Memory B cell (primary cell): ENCODE results near the gene SMIM24.

Experiments
- ATAC-seq: fragments of 150-1000 bp; cut with Tn5 transposase; 2 replicates; pipeline ENCODE4 v1.10.0; 2021; ENCODE audit warnings: low read depth, mild to moderate bottlenecking, moderate library complexity
- DNase-seq, 2 donors: peaks; one replicate each; pipeline ENCODE4 v3.0.0; 2022; ENCODE audit warnings: low spot score in 2 of 2
- H3K27ac Mint-ChIP-seq: one replicate; pipeline ENCODE4 v1.8.0; 2022; ENCODE audit warnings: mild to moderate bottlenecking, moderate library complexity, mixed read lengths
- H3K27me3 Mint-ChIP-seq: one replicate; pipeline ENCODE4 v1.8.0; 2022; ENCODE audit warnings: mixed read lengths
- H3K36me3 Mint-ChIP-seq: one replicate; pipeline ENCODE4 v1.8.0; 2022; ENCODE audit warnings: mild to moderate bottlenecking, mixed read lengths
- H3K4me1 Mint-ChIP-seq: one replicate; pipeline ENCODE4 v1.8.0; 2022; ENCODE audit warnings: mixed read lengths
- H3K4me3 Mint-ChIP-seq: one replicate; pipeline ENCODE4 v1.8.0; 2022; ENCODE audit warnings: mild to moderate bottlenecking, moderate library complexity, mixed read lengths
- H3K9me3 Mint-ChIP-seq: one replicate; pipeline ENCODE4 v1.8.0; 2022; ENCODE audit warnings: mixed read lengths

The SMIM24 gene

GRCh38 chr19:3520166-3521103 is 40.1 kb upstream of the SMIM24 start:
- ATAC-seq (no peak), DNase-seq (no peak)
- H3K4me1 Mint-ChIP-seq = peaks cover 22% of the 10 kb centered on the region
- H3K9me3 Mint-ChIP-seq = no peaks in the 10 kb centered on the region
- peaks cover 16% of the 10 kb centered on the region for H3K36me3 Mint-ChIP-seq
- no peak overlapping the region for H3K27ac Mint-ChIP-seq
- no peaks in the 10 kb centered on the region for H3K27me3 Mint-ChIP-seq
- no peak overlapping the region for H3K4me3 Mint-ChIP-seq

GRCh38 chr19:3519126-3519525 is 38.8 kb upstream of the SMIM24 start:
- Mint-ChIP-seq H3K4me3 (no peak overlapping the region), H3K36me3 (peaks cover 14% of the 10 kb centered on the region), H3K27ac (peak overlapping the region; percentile 31), H3K9me3 (no peaks in the 10 kb centered on the region), H3K4me1 (peaks cover 25% of the 10 kb centered on the region), H3K27me3 (no peaks in the 10 kb centered on the region)
- DNase-seq (no peak), ATAC-seq (no peak)

DNA sequence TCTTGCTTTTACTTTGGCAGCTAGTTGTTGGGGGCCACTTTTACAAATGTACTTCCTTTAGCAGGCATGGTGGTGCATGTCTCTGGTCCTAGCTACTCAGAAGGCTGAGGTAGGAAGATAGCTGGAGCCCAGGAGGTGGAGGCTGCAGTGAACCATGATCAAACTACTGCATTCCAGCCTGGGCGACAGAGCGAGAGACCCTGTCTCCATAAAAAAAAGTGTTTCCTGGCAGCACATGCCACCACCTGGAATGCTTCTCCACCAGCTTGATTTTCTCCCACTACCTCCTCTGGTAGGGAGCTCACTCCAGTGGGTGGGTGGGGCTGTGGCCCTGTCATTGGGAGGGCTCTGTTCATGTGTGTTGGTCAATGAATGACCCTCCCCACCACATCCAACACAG is 38.3 kb upstream of the SMIM24 start:
- no peak overlapping the region for H3K4me3 Mint-ChIP-seq
- H3K27ac Mint-ChIP-seq = peak overlapping the region; percentile 31
- H3K36me3 Mint-ChIP-seq = peaks cover 10% of the 10 kb centered on the region
- no peak for DNase-seq
- no peaks in the 10 kb centered on the region for H3K27me3 Mint-ChIP-seq
- ATAC-seq = no peak
- no peaks in the 10 kb centered on the region for H3K9me3 Mint-ChIP-seq
- peaks cover 29% of the 10 kb centered on the region for H3K4me1 Mint-ChIP-seq

DNA sequence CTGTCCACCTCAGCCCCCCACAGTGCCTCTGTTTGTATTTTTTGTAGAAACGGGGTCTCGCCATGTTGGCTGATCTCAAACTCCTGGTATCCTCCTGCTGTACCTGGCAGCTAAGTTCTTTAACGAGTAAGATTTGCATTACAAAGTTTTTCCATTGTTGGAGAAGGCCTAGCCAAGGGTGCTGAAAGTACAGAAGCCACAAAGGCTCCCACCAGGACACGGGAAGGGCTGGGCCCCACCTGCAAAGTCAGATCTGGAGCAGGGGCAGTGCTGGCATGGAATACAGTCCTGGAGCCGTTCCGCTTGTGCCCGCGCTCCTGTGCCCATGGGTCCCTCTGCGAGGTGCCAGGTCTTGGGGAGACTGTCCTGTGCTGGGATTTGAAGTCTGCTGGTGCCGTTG is 37.9 kb upstream of the SMIM24 start:
- peaks cover 10% of the 10 kb centered on the region for H3K36me3 Mint-ChIP-seq

GRCh38 chr19:3517638-3518037 is 37.3 kb upstream of the SMIM24 start:
- H3K4me3 Mint-ChIP-seq = no peak overlapping the region
- peaks cover 30% of the 10 kb centered on the region for H3K4me1 Mint-ChIP-seq
- DNase-seq (no peak), ATAC-seq (no peak)
- peaks cover 10% of the 10 kb centered on the region for H3K36me3 Mint-ChIP-seq
- no peaks in the 10 kb centered on the region for H3K9me3 Mint-ChIP-seq
- no peak overlapping the region for H3K27ac Mint-ChIP-seq
- no peaks in the 10 kb centered on the region for H3K27me3 Mint-ChIP-seq

More for the DNA sequence above, 37.9 kb upstream of the SMIM24 start:
- no peak overlapping the region for H3K4me3 Mint-ChIP-seq
- no peaks in the 10 kb centered on the region for H3K9me3 Mint-ChIP-seq
- no peak for DNase-seq
- peak overlapping the region; percentile 31 for H3K27ac Mint-ChIP-seq
- peaks cover 30% of the 10 kb centered on the region for H3K4me1 Mint-ChIP-seq
- no peak for ATAC-seq
- H3K27me3 Mint-ChIP-seq = no peaks in the 10 kb centered on the region

- ATAC-seq (peak; percentile 92), DNase-seq (peak; percentile 58 to 62)
- Mint-ChIP-seq H3K27ac (peak overlapping the region; percentile 87), H3K4me1 (peaks cover 30% of the 10 kb centered on the region), H3K4me3 (peak overlapping the region; percentile 8), H3K9me3 (no peaks in the 10 kb centered on the region), H3K36me3 (peaks cover 9% of the 10 kb centered on the region), H3K27me3 (no peaks in the 10 kb centered on the region)
Observed at GRCh38 chr19:3516675-3517207, 36.4 kb upstream of the SMIM24 start.

DNA sequence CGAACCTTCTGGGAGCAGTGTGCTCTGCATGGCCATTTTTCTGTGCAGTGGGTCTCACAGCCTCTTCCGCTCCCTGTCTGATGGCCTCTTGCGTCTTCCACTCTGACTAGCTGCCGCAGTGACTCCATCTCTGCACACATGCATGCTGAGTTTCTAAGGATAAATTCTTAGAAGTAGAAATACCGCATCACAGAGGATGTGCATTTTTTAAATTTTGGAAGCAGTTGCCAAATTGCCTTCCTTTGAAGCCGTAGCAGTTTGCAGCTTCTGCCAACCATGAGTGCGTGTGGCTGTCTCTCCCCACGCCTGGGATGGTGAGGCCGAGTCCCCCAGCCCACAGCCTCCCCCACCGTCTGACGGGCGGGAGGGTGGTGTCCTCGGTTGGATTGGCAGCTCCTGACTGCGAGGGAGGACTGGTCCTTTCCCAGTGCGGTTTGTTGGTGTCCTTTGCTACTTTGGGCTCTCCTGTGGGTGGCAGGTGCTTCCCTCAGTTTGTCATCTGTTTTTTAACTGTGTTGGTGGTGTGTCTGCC is 35.6 kb upstream of the SMIM24 start:
- DNase-seq (no peak), ATAC-seq (no peak)
- H3K36me3 Mint-ChIP-seq = peaks cover 7% of the 10 kb centered on the region

DNA sequence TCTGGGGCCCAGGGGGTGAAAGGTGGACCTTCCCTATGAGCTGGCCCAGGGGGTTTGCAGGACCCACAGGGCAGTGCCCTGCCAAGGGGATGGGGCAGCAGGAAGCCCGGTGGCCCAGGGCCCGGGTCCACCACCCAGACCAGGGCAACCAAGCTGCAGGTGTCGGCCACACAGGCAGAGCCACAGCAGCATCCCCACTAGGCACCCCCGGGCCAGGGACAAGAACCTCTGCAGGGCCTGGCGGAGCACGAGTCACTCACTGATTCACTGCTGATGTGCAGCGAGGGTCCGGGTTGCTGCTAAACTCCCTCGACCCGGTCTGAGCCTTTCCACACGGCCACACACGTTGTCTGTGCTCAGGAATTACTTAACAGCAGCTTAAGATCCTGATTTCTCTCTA is 34.6 kb upstream of the SMIM24 start:
- Mint-ChIP-seq H3K27ac (peak overlapping the region; percentile 6), H3K9me3 (no peaks in the 10 kb centered on the region), H3K4me3 (no peak overlapping the region), H3K36me3 (peaks cover 6% of the 10 kb centered on the region), H3K27me3 (no peaks in the 10 kb centered on the region), H3K4me1 (peaks cover 27% of the 10 kb centered on the region)
- DNase-seq = no peak
- no peak for ATAC-seq

More for the DNA sequence above, 35.6 kb upstream of the SMIM24 start:
- Mint-ChIP-seq H3K4me1 (peaks cover 28% of the 10 kb centered on the region), H3K27me3 (no peaks in the 10 kb centered on the region), H3K4me3 (no peak overlapping the region), H3K9me3 (no peaks in the 10 kb centered on the region), H3K27ac (peak overlapping the region; percentile 87)

DNA sequence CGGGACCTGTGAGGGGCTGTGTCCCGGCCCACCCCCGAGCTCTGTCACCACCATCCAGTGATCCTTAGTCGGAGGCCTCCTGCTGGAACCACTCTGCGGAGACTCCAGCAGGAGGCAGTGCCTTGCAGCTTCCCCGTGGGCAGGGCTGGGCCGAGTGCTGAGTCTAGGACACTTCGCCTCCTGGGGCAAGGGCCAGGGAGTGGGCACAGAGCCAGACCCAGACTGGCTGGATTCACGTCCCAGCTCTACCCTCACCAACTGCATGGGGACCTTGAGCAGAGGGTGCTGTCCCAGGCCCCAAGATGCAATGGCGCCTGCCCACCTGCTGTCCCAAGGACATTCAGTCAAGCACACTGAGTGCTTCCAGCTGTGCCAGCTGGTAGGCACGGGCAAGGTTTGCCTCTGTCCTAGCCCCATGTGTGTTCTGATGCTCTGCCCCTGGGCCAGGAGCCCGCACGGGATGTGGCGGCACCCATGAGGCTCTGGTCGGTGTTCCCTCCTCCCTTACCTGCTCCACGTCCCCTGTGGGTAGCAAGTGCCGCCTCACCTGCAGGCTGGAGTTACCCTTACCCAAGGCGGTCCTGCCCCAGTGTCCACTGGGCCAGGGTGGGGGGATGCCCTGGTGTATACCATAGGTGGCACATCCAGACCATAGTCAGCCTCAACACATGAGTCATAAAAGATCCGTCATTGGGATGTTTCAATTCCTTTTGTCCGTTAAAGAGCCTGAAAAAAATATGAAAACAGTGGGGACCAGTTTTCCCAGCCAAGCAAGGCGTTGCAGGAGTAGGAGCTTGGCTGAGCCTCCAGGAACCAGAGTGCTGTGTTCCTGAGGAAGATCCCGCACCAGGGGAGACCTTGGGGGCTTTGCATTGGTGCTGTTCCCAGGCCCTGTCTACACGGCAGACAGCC is 33.2 kb upstream of the SMIM24 start:
- Mint-ChIP-seq H3K9me3 (no peaks in the 10 kb centered on the region), H3K27ac (no peak overlapping the region), H3K4me1 (peaks cover 33% of the 10 kb centered on the region), H3K4me3 (no peak overlapping the region), H3K36me3 (peaks cover 7% of the 10 kb centered on the region), H3K27me3 (no peaks in the 10 kb centered on the region)
- DNase-seq = no peak
- no peak for ATAC-seq

- Mint-ChIP-seq H3K27me3 (no peaks in the 10 kb centered on the region), H3K36me3 (peaks cover 7% of the 10 kb centered on the region), H3K9me3 (no peaks in the 10 kb centered on the region), H3K27ac (no peak overlapping the region), H3K4me1 (peaks cover 33% of the 10 kb centered on the region), H3K4me3 (no peak overlapping the region)
- DNase-seq (no peak), ATAC-seq (no peak)
Observed at GRCh38 chr19:3512562-3513228, 32.4 kb upstream of the SMIM24 start.

GRCh38 chr19:3511506-3512251 is 31.4 kb upstream of the SMIM24 start:
- Mint-ChIP-seq H3K4me1 (peaks cover 37% of the 10 kb centered on the region), H3K36me3 (peaks cover 7% of the 10 kb centered on the region), H3K9me3 (no peaks in the 10 kb centered on the region), H3K27me3 (no peaks in the 10 kb centered on the region), H3K4me3 (no peak overlapping the region), H3K27ac (no peak overlapping the region)
- DNase-seq (no peak), ATAC-seq (no peak)

- H3K4me1 Mint-ChIP-seq = peaks cover 32% of the 10 kb centered on the region
- H3K9me3 Mint-ChIP-seq = no peaks in the 10 kb centered on the region
- H3K27ac Mint-ChIP-seq = no peak overlapping the region
- no peak for ATAC-seq
- H3K36me3 Mint-ChIP-seq = peaks cover 7% of the 10 kb centered on the region
- H3K27me3 Mint-ChIP-seq = no peaks in the 10 kb centered on the region
- no peak for DNase-seq
- no peak overlapping the region for H3K4me3 Mint-ChIP-seq
Observed at GRCh38 chr19:3510727-3511126, 30.4 kb upstream of the SMIM24 start.

DNA sequence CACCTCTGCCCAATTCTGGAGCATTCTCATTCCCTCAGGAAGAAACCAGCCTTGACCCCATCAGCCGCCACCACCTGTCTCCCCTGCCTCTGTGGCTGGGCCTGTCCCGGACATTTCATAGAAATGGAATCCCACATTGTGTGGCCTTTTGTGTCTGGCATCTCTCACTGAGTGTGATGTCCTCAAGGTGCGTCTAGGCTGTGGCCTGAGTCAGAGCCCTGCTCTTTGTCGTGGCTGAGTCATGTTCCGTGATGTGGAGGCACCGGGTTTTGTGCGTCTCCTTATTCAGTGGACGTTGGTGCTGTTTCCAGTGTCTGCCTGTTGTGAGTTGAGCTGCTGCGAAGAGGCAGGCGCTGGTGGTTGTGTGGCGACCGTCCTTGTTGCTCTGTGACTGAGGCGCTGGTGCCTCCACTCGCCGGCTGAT is 29.3 kb upstream of the SMIM24 start:
- H3K4me1 Mint-ChIP-seq = peaks cover 35% of the 10 kb centered on the region
- no peaks in the 10 kb centered on the region for H3K9me3 Mint-ChIP-seq
- H3K27me3 Mint-ChIP-seq = no peaks in the 10 kb centered on the region
- DNase-seq = no peak
- ATAC-seq = no peak
- peaks cover 7% of the 10 kb centered on the region for H3K36me3 Mint-ChIP-seq
- H3K27ac Mint-ChIP-seq = peak overlapping the region; percentile 6
- H3K4me3 Mint-ChIP-seq = peak overlapping the region; percentile 28
